Gastroesophageal sphincter (tissue), 4 donors: Measurements from ENCODE around the gene CH25H. TPM values are rescaled to one million over a fixed set of nuclear protein-coding genes. Genes with fewer than 3 reads are reported as not detected.
A peak's percentile ranks its signal among the peaks of the same experiment; 100 is the strongest.
"Not testable (repeated sequence)": the region's sequence is repeated elsewhere in the genome, so short reads cannot be mapped to it uniquely, and the experiment has no call there.

Source experiments
- ATAC-seq: fragments of 150-250 bp; one replicate; pipeline ENCODE4 v1.9.1; 2016; ENCODE audit warnings: mild to moderate bottlenecking, moderate library complexity
- H3K27ac ChIP-seq, 4 donors: fragments of 200-600 bp; sonication (generic) in 3 of 4; 1 replicate in 3 of 4; 2 replicates in 1 of 4; pipeline ENCODE4 v1.5.1; 2016 to 2019
- H3K27me3 ChIP-seq: fragments of 200-600 bp; sonication (generic); one replicate; pipeline ENCODE4 v1.5.1; 2019
- H3K36me3 ChIP-seq, 2 donors: fragments of 200-600 bp; sonication (generic); one replicate each; pipeline ENCODE4 v1.5.1; 2019; ENCODE audit warnings: control low read depth in 1 of 2
- H3K4me1 ChIP-seq, 3 donors: fragments of 200-600 bp; sonication (generic); 1 replicate in 2 of 3; 2 replicates in 1 of 3; pipeline ENCODE4 v1.5.1; 2016 to 2019; ENCODE audit warnings: control low read depth in 2 of 3
- H3K4me3 ChIP-seq, 2 donors: fragments of 200-600 bp; sonication (generic); one replicate each; pipeline ENCODE4 v1.5.1; 2019; ENCODE audit warnings: mild to moderate bottlenecking in 1 of 2, moderate library complexity in 1 of 2
- H3K9me3 ChIP-seq, 3 donors: fragments of 200-600 bp; sonication (generic); one replicate each; pipeline ENCODE4 v1.5.1; 2017 to 2019; ENCODE audit warnings: control low read depth in 2 of 3
- EP300 ChIP-seq: sonication (generic); formaldehyde crosslinking; IDR thresholded peaks from one replicate; pipeline ENCODE4 v1.6.1; 2017; ENCODE audit warnings: antibody characterized with exemption, mild to moderate bottlenecking
- POLR2A ChIP-seq, 2 donors: fragments of 450-650 bp; IDR thresholded peaks; one replicate each; pipeline ENCODE4 v1.6.1; 2017; ENCODE audit warnings: antibody characterized with exemption in 2 of 2, mild to moderate bottlenecking in 2 of 2, moderate library complexity in 1 of 2
- POLR2AphosphoS5 ChIP-seq: sonication (generic); formaldehyde crosslinking; IDR thresholded peaks from one replicate; pipeline ENCODE4 v1.6.1; 2017; ENCODE audit warnings: antibody characterized with exemption
- WGBS, 2 donors: methylation state at CpG; one replicate each; pipeline ENCODE4 v1.1.5; 2018; ENCODE audit warnings: low coverage in 1 of 2; 5-methylcytosine and 5-hydroxymethylcytosine counted together
- total RNA-seq, 4 donors: library from RNA; depleted of rRNA; stranded (reverse); fragments of >200 nt; gene quantifications; one replicate each; pipeline ENCODE4 v1.1.0, GENCODE V29; 2016
- TF ChIP-seq, protein P1 (sequence below), 4 experiments: fragments of 200-600 bp in 2 of 4; fragments of 450-650 bp in 2 of 4; sonication (generic) in 1 of 4; IDR thresholded peaks; one replicate each; pipeline ENCODE4 v1.5.1; 2017 to 2019; ENCODE audit warnings: antibody characterized with exemption in 4 of 4, mild to moderate bottlenecking in 2 of 4, moderate library complexity in 2 of 4

CH25H gene
- total RNA-seq, 4 donors from 2014 or later: 0.93 to 16.8 (median 1.5) TPM

- TF ChIP-seq POLR2A (IDR thresholded peaks at IDR 0.05) (peak; percentile 47 to 55), EP300 (peak; percentile 11), POLR2AphosphoS5 (no peak)
- TF ChIP-seq, protein P1, sequence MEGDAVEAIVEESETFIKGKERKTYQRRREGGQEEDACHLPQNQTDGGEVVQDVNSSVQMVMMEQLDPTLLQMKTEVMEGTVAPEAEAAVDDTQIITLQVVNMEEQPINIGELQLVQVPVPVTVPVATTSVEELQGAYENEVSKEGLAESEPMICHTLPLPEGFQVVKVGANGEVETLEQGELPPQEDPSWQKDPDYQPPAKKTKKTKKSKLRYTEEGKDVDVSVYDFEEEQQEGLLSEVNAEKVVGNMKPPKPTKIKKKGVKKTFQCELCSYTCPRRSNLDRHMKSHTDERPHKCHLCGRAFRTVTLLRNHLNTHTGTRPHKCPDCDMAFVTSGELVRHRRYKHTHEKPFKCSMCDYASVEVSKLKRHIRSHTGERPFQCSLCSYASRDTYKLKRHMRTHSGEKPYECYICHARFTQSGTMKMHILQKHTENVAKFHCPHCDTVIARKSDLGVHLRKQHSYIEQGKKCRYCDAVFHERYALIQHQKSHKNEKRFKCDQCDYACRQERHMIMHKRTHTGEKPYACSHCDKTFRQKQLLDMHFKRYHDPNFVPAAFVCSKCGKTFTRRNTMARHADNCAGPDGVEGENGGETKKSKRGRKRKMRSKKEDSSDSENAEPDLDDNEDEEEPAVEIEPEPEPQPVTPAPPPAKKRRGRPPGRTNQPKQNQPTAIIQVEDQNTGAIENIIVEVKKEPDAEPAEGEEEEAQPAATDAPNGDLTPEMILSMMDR (IDR thresholded peaks at IDR 0.05): peak in 1 of 4 experiments; percentile 20
- Histone ChIP-seq H3K27ac (peak within 1 kb of the TSS; percentile 14 to 92 (median 87)), H3K9me3 (no peaks in the 10 kb centered on the region), H3K27me3 (no peaks in the 10 kb centered on the region), H3K4me1 (peaks cover under 1 to 31% (median 3%) of the 10 kb centered on the region in 3 donors), H3K36me3 (peaks cover 0 to 5% of the 10 kb centered on the region in 2 donors), H3K4me3 (peak within 1 kb of the TSS; percentile 55 to 80)
- whole genome bisulfite sequencing, 2 donors: 0% methylated on average over 5 to 9 of the region's 53 CpGs
- peak; percentile 100 for ATAC-seq
Measured at GRCh38 chr10:89251409-89252224, 44.5 kb upstream of the CH25H start, which contains the start of gene LIPA. TSS of gene LIPA (minus strand) at chr10:89251775. CDS start at chr10:89247648, 4,127 bp downstream.

GRCh38 chr10:89250865-89251408 lies 43.8 kb upstream of the CH25H start:
- Histone ChIP-seq H3K27ac (peak overlapping the region in 3 of 4 donors; percentile 87 to 92 (median 87)), H3K36me3 (peaks cover 0 to 5% of the 10 kb centered on the region in 2 donors), H3K4me3 (peak overlapping the region; percentile 55 to 80), H3K9me3 (no peaks in the 10 kb centered on the region), H3K4me1 (peaks cover 0 to 24% (median 3%) of the 10 kb centered on the region in 3 donors), H3K27me3 (no peaks in the 10 kb centered on the region)
- TF ChIP-seq POLR2A (IDR thresholded peaks at IDR 0.05) (no peak), EP300 (no peak), POLR2AphosphoS5 (no peak)
- TF ChIP-seq, protein P1 (IDR thresholded peaks at IDR 0.05): no peak
- no peak for ATAC-seq
- WGBS, 2 donors: 14 to 24% methylated on average over 6 to 8 of the region's 13 CpGs

- Histone ChIP-seq H3K4me3 (no peak overlapping the region), H3K9me3 (no peaks in the 10 kb centered on the region), H3K36me3 (peaks cover 0 to 5% of the 10 kb centered on the region in 2 donors), H3K27me3 (no peaks in the 10 kb centered on the region), H3K4me1 (peaks cover 0 to 21% (median 3%) of the 10 kb centered on the region in 3 donors), H3K27ac (no peak overlapping the region)
- WGBS, 2 donors: 88 to 89% methylated on average over 3 of the region's 3 CpGs
- no peak for ATAC-seq
- TF ChIP-seq, protein P1 (IDR thresholded peaks at IDR 0.05): no peak
- TF ChIP-seq EP300 (no peak), POLR2A (IDR thresholded peaks at IDR 0.05) (no peak), POLR2AphosphoS5 (no peak)
Measured at GRCh38 chr10:89248990-89249389, 41.9 kb upstream of the CH25H start.

DNA sequence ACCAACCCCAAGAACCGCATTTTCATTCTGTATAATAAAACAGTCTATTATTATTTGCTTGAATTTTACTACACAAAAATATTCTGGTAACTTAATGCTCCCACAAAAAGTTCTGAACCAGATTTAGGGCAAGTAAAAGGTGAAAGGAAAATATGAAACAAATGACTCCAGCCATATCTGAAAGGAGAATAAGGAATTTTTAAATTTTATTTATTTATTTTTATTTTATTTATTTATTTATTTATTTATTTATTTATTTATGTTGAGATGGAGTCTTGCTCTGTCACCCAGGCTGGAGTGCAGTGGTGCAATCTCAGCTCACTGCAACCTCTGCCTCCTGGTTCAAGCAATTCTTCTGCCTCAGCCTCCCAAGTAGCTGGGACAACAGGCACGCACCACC lies 40.5 kb upstream of the CH25H start:
- Histone ChIP-seq H3K4me1 (peaks cover 0 to 23% (median 3%) of the 10 kb centered on the region in 3 donors), H3K36me3 (peaks cover 0 to 16% of the 10 kb centered on the region in 2 donors)
- not testable (repeated sequence) for H3K9me3 ChIP-seq, ATAC-seq, H3K4me3 ChIP-seq, H3K27ac ChIP-seq, H3K27me3 ChIP-seq
- WGBS, 2 donors: 80 to 94% methylated on average over 1 of the region's 2 CpGs

DNA sequence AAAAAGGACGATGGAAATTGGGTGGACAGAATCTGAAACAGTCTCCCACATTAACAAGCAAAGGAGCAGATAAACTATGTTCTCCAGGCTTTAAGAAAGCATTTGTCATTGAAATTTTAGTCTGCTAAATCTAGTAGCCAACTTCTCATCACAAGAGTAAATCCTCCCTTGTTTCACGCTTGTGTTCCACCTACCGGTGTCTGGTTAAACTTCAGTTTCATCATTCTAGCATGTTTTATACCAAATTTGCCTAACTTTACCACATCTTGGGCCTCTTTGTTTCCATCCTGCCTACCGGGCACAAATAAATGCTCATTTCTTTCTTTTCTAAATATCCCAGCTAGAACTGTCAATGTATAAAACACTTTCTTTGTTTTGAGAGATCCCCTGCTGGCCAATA lies 38.7 kb upstream of the CH25H start:
- Histone ChIP-seq H3K9me3 (no peaks in the 10 kb centered on the region), H3K27ac (no peak overlapping the region), H3K36me3 (peaks cover 0 to 21% of the 10 kb centered on the region in 2 donors), H3K4me3 (no peak overlapping the region), H3K4me1 (peaks cover 0 to 20% (median 2%) of the 10 kb centered on the region in 3 donors), H3K27me3 (no peaks in the 10 kb centered on the region)
- 65 to 88% methylated on average over 4 of the region's 4 CpGs for WGBS, 2 donors
- TF ChIP-seq POLR2A (IDR thresholded peaks at IDR 0.05) (no peak), EP300 (no peak), POLR2AphosphoS5 (no peak)
- TF ChIP-seq, protein P1 (IDR thresholded peaks at IDR 0.05): no peak
- ATAC-seq: no peak
